Stimulated activated naive B cell treated with anti-CD40 and anti-IgM and Interleukin-4, amounts not matched to agents 10 μg/mL and 1 μg/mL and 100 μg/mL, for 72 hours (primary cell): ENCODE measurements around the gene LEP.
"Not testable (repeated sequence)": the region's sequence is repeated elsewhere in the genome, so short reads cannot be mapped to it uniquely, and the experiment has no call there.

Experiments
- ATAC-seq, 2 donors: fragments of 150-1000 bp; cut with Tn5 transposase; replicated peaks; 2 replicates each; pipeline ENCODE4 v1.10.0; 2021; ENCODE audit warnings: moderate library complexity in 1 of 2
- DNase-seq: peaks from one replicate; pipeline ENCODE4 v3.0.0; 2021
- H3K27ac Mint-ChIP-seq: one replicate; pipeline ENCODE4 v1.8.0; 2022; ENCODE audit warnings: mild to moderate bottlenecking, mixed read lengths
- H3K27me3 Mint-ChIP-seq, 2 donors: one replicate each; pipeline ENCODE4 v1.8.0; 2022; ENCODE audit warnings: mixed read lengths in 2 of 2
- H3K36me3 Mint-ChIP-seq, 2 donors: one replicate each; pipeline ENCODE4 v1.8.0; 2022; ENCODE audit warnings: mixed read lengths in 2 of 2, mild to moderate bottlenecking in 1 of 2
- H3K4me1 Mint-ChIP-seq, 2 donors: one replicate each; pipeline ENCODE4 v1.8.0; 2022; ENCODE audit warnings: mixed read lengths in 2 of 2, mild to moderate bottlenecking in 1 of 2
- H3K4me3 Mint-ChIP-seq, 2 donors: one replicate each; pipeline ENCODE4 v1.8.0; 2022; ENCODE audit warnings: mild to moderate bottlenecking in 2 of 2, mixed read lengths in 2 of 2, moderate library complexity in 1 of 2
- H3K9me3 Mint-ChIP-seq, 2 donors: one replicate each; pipeline ENCODE4 v1.8.0; 2022; ENCODE audit warnings: mixed read lengths in 2 of 2, mild to moderate bottlenecking in 1 of 2

Gene LEP

DNA sequence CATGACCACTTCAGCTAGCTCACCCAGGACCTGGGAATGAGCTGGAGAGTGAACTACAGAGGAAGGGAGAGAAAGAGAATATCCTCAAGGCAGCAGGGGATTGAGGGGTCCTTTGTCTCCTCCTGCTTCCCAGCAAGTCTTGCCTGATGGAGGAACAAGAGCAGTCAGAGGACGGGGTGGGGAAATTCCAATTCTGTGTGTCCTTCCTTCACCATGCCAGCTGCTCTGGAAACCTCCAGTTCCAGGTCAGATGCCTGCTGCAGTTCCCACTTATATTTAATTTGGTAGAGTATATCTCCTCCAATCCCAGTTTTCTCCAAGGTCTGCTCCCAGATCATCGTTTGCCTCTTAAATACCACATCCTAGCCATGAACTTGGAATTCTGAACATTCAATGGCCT lies 21.4 kb upstream of the LEP start:
- no peak overlapping the region for H3K4me3 Mint-ChIP-seq
- ATAC-seq (no peak), DNase-seq (no peak)
- no peaks in the 10 kb centered on the region for H3K36me3 Mint-ChIP-seq
- no peaks in the 10 kb centered on the region for H3K4me1 Mint-ChIP-seq
- H3K9me3 Mint-ChIP-seq: no peaks in the 10 kb centered on the region
- no peak overlapping the region for H3K27ac Mint-ChIP-seq
- H3K27me3 Mint-ChIP-seq: peaks cover 20 to 51% of the 10 kb centered on the region in 2 donors

DNA sequence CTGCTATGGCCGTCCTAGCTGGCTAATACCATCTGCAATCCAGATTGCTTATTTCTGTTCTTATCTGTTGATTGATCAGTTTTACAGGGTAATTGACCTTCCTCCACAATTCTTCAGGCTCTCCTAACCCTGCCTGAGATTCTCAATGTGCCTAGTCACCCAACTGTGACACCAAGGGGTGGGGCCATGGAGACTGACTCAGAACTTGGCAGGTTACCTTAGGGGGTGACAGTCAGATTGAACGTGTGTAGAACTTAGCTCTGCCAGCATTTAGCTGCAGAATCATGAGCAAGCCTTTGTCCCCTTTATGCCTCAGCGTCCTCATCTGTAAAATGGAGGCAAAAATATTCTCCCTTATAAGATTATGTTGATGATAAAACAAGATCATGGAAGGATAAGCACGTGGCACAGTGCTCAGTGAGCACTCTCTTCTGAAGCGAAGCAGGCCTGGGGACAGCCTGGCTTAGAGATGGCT lies 19.1 kb upstream of the LEP start:
- H3K27ac Mint-ChIP-seq: no peak overlapping the region
- peaks cover 0 to 8% of the 10 kb centered on the region in 2 donors for H3K9me3 Mint-ChIP-seq
- peaks cover 32 to 62% of the 10 kb centered on the region in 2 donors for H3K27me3 Mint-ChIP-seq
- DNase-seq (no peak), ATAC-seq (peak in 1 of 2 donors; percentile 53)
- no peaks in the 10 kb centered on the region for H3K4me1 Mint-ChIP-seq
- no peaks in the 10 kb centered on the region for H3K36me3 Mint-ChIP-seq
- no peak overlapping the region for H3K4me3 Mint-ChIP-seq

DNA sequence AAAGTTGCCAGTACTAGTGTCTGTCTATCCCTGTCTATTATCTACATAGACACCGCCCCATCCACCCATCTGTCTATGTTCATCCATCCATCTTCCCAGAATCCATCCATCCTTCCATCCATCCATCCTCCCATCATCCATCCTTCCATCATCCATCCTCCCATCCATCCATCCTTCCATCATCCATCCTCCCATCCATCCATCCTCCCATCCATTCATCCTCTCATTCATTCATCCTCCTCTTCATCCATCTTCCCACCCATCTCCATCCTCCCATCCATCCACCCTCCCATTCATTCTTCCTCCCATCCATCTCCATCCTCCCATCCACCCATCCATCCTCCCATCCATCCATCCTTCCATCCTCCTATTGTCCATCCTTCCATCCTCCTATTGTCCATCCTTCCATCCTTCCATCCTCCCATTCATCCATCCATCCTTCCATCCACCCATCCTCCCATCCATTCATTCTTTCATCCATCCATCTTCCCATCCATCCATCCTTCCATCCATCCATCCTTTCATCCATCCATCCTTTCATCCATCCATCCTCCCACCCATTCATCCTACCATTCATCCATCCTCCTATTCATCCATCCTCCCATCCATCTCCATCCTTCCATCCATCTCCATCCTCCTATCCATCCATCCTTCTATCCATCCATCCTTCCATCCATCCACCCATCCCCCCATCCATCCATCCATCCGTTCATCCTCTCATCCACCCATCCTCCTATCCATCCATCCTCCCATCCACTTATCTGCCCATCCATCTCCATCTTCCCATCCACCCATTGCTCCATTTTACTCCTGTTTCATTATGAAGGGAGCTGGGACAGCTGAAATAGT lies 14.7 kb upstream of the LEP start:
- DNase-seq (no peak), ATAC-seq (no peak)
- Mint-ChIP-seq H3K27me3 (peaks cover 32 to 47% of the 10 kb centered on the region in 2 donors), H3K9me3 (peaks cover 0 to 8% of the 10 kb centered on the region in 2 donors), H3K4me1 (no peaks in the 10 kb centered on the region), H3K4me3 (no peak overlapping the region), H3K36me3 (no peaks in the 10 kb centered on the region), H3K27ac (no peak overlapping the region)

- H3K4me3 Mint-ChIP-seq: no peak overlapping the region
- ATAC-seq (no peak), DNase-seq (no peak)
- H3K27ac Mint-ChIP-seq: no peak overlapping the region
- H3K27me3 Mint-ChIP-seq: peaks cover 32 to 42% of the 10 kb centered on the region in 2 donors
- no peaks in the 10 kb centered on the region for H3K36me3 Mint-ChIP-seq
- peaks cover 0 to 8% of the 10 kb centered on the region in 2 donors for H3K9me3 Mint-ChIP-seq
- H3K4me1 Mint-ChIP-seq: no peaks in the 10 kb centered on the region
Observed at GRCh38 chr7:128227271-128227670, 13.8 kb upstream of the LEP start.

GRCh38 chr7:128231021-128231420 lies 10.1 kb upstream of the LEP start:
- DNase-seq (no peak), ATAC-seq (peak; percentile 48 to 67)
- Mint-ChIP-seq H3K27me3 (peaks cover 31 to 32% of the 10 kb centered on the region in 2 donors), H3K4me3 (no peak overlapping the region), H3K9me3 (peaks cover 0 to 7% of the 10 kb centered on the region in 2 donors), H3K36me3 (no peaks in the 10 kb centered on the region), H3K4me1 (no peaks in the 10 kb centered on the region), H3K27ac (no peak overlapping the region)

- DNase-seq (no peak), ATAC-seq (no peak)
- H3K9me3 Mint-ChIP-seq: peaks cover 0 to 1% of the 10 kb centered on the region in 2 donors
- H3K27me3 Mint-ChIP-seq: peaks cover 24 to 27% of the 10 kb centered on the region in 2 donors
- no peaks in the 10 kb centered on the region for H3K4me1 Mint-ChIP-seq
- no peak overlapping the region for H3K27ac Mint-ChIP-seq
- no peaks in the 10 kb centered on the region for H3K36me3 Mint-ChIP-seq
- H3K4me3 Mint-ChIP-seq: no peak overlapping the region
Observed at GRCh38 chr7:128231677-128232076, 9.4 kb upstream of the LEP start.

DNA sequence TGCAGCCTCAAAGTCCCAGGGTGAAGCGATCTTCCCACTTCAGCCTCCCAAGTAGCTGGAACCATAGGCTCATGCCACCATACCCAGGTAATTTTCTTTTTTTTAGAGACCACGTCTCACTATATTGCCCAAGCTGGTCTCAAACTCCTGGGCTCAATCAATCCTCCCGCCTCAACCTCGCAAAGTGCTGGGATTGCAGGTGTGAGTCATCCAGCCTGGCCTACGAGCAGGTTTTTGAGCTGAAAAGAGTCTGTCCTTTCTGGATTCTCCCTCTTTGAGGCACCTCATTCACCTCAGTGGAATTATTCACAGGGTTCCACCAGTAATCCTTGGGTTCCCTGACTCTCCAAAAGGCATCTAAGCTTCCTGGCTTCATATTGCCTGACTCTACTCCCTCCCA lies 7.6 kb upstream of the LEP start:
- Mint-ChIP-seq H3K27me3 (peaks cover 14 to 15% of the 10 kb centered on the region in 2 donors), H3K4me1 (no peaks in the 10 kb centered on the region), H3K9me3 (peaks cover 0 to 2% of the 10 kb centered on the region in 2 donors), H3K4me3 (no peak overlapping the region), H3K36me3 (no peaks in the 10 kb centered on the region), H3K27ac (no peak overlapping the region)
- no peak for ATAC-seq
- no peak for DNase-seq

DNA sequence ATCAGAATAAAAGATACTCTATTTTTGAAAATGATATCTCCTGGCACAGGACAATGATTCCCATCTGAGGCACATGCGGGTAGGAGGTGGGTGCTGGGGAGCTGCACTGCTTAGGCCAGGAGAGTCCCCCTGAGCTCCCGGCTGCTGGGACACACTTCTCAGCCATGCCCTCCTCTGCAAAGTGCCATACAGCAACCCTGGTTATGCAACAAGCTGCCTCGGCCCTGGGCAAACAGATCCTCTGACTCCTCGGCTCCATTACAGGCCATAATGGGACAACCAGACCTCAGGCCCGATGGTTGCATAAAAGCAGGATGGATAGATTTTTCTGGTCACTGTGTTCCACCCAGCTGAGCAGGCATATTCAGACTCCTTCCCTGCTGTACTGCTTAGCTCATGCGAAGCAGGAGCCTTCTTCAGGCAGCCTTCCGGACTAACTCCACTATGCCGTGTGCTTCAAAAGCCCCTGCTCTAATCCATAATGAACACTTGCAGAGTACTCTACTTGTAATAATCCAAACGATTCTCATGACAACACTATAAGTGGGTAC lies 6.5 kb upstream of the LEP start:
- Mint-ChIP-seq H3K27me3 (peaks cover 14 to 15% of the 10 kb centered on the region in 2 donors), H3K4me1 (no peaks in the 10 kb centered on the region), H3K36me3 (no peaks in the 10 kb centered on the region), H3K9me3 (peaks cover 3 to 4% of the 10 kb centered on the region in 2 donors), H3K27ac (no peak overlapping the region), H3K4me3 (no peak overlapping the region)
- ATAC-seq (no peak), DNase-seq (no peak)

GRCh38 chr7:128235471-128235870 lies 5.6 kb upstream of the LEP start:
- no peak for ATAC-seq
- no peaks in the 10 kb centered on the region for H3K36me3 Mint-ChIP-seq
- peaks cover 6 to 15% of the 10 kb centered on the region in 2 donors for H3K27me3 Mint-ChIP-seq
- H3K9me3 Mint-ChIP-seq: peaks cover 3 to 4% of the 10 kb centered on the region in 2 donors
- no peak for DNase-seq
- H3K27ac Mint-ChIP-seq: no peak overlapping the region
- H3K4me3 Mint-ChIP-seq: no peak overlapping the region
- H3K4me1 Mint-ChIP-seq: no peaks in the 10 kb centered on the region

DNA sequence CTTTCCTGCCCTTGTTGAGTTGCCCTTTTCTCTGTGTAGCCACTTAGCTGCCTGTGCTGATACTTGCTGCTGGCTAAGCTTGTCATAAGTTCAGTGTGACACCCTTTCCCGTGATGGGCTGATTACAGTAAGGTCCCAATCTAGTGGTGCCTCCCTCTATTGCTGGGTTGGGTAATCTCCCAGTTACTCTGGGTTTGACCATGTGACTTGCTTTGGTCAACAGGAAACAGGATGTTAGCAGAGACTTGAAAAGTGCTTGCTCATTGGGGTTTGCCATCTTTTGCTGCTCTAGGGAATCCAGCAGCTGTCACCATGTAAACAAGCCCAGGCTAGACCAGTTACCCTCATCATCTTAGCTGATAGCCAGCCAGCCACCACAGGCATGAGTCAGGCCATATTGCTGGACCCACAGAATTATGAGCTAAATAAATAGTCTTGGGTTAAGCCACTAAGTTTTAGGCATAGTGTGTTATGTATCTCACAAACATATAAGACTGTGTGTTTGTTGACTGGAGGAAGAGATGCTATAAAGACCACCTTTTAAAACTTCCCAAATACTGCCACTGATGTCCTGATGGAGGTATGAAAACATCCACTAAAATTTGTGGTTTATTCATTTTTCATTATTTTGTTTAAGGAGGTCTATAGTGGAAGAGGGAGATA lies 4.0 kb upstream of the LEP start:
- H3K36me3 Mint-ChIP-seq: no peaks in the 10 kb centered on the region
- ATAC-seq (peak; percentile 68 to 78), DNase-seq (no peak)
- H3K27ac Mint-ChIP-seq: no peak overlapping the region
- H3K9me3 Mint-ChIP-seq: peaks cover 3 to 4% of the 10 kb centered on the region in 2 donors
- H3K27me3 Mint-ChIP-seq: peaks cover 12 to 25% of the 10 kb centered on the region in 2 donors
- H3K4me3 Mint-ChIP-seq: no peak overlapping the region
- H3K4me1 Mint-ChIP-seq: no peaks in the 10 kb centered on the region

- H3K36me3 Mint-ChIP-seq, H3K9me3 Mint-ChIP-seq, H3K4me1 Mint-ChIP-seq, DNase-seq, H3K27ac Mint-ChIP-seq, ATAC-seq, H3K4me3 Mint-ChIP-seq: not testable (repeated sequence)
- H3K27me3 Mint-ChIP-seq: peaks cover 25 to 37% of the 10 kb centered on the region in 2 donors
Observed at GRCh38 chr7:128239146-128239545, 1.9 kb upstream of the LEP start.

DNA sequence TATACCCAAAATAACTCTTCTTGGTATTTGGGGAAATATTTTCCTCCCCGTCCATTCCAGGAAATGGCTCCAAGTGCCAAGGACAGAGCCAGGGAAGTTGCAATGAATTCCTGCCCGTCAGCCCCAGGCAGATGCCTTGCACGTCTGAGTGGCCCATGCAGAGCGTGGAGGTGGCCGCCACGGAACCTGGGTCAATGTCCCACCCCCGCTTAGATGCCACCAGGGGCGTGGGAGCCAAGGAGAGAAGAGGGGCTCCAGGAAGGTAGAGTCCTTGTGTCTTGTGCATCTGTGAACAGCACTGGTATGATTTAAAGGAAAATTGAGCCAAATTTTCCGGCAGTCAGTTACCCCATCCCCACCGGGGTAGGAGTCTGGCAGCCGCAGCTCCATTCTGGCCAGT lies 1.6 kb downstream of the LEP start:
- H3K27ac Mint-ChIP-seq: no peak overlapping the region
- no peak overlapping the region for H3K4me3 Mint-ChIP-seq
- peaks cover 3 to 4% of the 10 kb centered on the region in 2 donors for H3K9me3 Mint-ChIP-seq
- no peak for DNase-seq
- H3K4me1 Mint-ChIP-seq: no peaks in the 10 kb centered on the region
- peaks cover 30 to 42% of the 10 kb centered on the region in 2 donors for H3K27me3 Mint-ChIP-seq
- ATAC-seq: no peak
- H3K36me3 Mint-ChIP-seq: no peaks in the 10 kb centered on the region

GRCh38 chr7:128243273-128243672 lies 2.2 kb downstream of the LEP start:
- peaks cover 30 to 43% of the 10 kb centered on the region in 2 donors for H3K27me3 Mint-ChIP-seq
- no peaks in the 10 kb centered on the region for H3K36me3 Mint-ChIP-seq
- H3K4me1 Mint-ChIP-seq: no peaks in the 10 kb centered on the region
- H3K9me3 Mint-ChIP-seq: peaks cover 2 to 3% of the 10 kb centered on the region in 2 donors
- ATAC-seq (no peak), DNase-seq (no peak)
- H3K4me3 Mint-ChIP-seq: no peak overlapping the region
- H3K27ac Mint-ChIP-seq: no peak overlapping the region

GRCh38 chr7:128244861-128245260 lies 3.8 kb downstream of the LEP start:
- H3K9me3 Mint-ChIP-seq: no peaks in the 10 kb centered on the region
- no peak overlapping the region for H3K4me3 Mint-ChIP-seq
- H3K27me3 Mint-ChIP-seq: peaks cover 30 to 51% of the 10 kb centered on the region in 2 donors
- no peak overlapping the region for H3K27ac Mint-ChIP-seq
- ATAC-seq (no peak), DNase-seq (no peak)
- no peaks in the 10 kb centered on the region for H3K4me1 Mint-ChIP-seq
- no peaks in the 10 kb centered on the region for H3K36me3 Mint-ChIP-seq
